GM18861 (cell line): ENCODE measurements around the gene HES2.
"Not testable (repeated sequence)": the region's sequence is repeated elsewhere in the genome, so short reads cannot be mapped to it uniquely, and the experiment has no call there.

Experiments used
- ATAC-seq: cut with Tn5 transposase; IDR thresholded peaks from one replicate; pipeline ENCODE4 v1.9.1; 2021; ENCODE audit not compliant: unreplicated experiment

Gene HES2

DNA sequence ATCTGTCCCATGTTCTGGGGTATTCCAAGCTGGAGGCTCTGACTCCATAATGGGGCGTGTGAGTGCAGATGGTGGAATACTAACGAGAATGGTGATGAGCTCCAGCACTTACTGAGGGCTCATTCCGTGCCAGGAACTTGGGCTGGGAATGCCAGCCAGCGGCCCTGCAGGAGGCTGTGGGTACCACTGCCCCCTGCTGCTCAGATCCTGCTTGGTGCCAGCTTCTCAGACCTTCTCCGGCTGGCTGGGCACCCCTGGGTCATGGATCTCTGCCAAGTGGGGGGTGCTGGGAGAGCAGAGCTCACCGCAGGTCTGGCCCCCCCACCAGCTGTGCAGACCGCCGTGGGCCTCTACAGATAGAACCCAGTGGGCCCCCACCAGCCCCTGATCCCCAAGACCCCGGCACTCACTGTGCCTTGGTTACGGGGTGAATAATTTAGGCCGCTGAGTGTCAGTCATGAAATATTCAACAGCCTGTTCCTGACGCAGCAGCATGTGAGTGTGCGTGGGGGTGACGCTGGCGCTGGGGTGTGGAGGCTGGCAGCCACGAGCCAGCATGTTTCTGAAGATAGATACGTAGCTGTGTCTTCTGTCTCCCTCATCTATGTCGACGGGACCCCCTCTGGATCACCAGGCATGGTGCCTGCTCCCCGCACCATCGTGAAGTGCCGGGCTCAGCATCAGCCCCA, 17.4 kb upstream of the HES2 start:
- ATAC-seq, result not testable (repeated sequence)

DNA sequence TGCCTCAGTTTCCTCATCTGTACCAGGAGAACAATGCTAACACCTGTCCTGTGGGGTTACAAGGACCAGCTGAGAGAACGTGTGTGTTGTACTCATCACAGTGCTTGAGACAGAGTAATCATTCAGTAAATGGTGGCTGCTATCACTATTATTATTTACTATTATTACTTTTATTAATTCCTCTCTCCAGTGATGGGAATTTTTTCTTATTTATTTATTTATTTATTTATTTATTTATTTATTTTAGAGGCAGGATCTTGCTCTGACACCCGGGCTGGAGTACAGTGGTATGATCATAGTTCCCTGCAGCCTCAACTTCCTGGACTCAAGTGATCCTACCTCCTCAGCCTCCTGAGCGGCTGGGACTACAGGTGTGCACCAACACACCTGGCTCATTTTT, 16.6 kb upstream of the HES2 start:
- ATAC-seq, result not testable (repeated sequence)

DNA sequence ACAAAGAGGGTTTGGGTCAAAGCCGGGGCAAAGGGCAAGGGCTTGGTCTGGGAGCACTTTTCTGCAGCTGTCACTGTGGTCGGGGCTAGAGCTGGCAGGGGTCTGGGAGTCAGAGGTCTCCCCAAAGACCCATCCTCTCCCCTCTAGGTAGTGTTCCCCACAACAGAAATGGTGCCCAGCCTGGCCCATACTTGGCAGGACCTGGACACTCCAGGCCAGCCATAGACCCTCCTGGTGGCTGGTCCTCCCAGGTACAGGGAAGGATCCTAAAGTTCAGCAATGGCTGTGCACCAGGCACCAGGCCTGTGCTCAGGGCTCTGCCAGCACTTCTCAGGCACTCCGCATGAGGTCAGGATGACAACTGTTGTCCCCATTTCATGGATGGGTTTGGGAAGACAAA, 15.8 kb upstream of the HES2 start:
- no peak for ATAC-seq

DNA sequence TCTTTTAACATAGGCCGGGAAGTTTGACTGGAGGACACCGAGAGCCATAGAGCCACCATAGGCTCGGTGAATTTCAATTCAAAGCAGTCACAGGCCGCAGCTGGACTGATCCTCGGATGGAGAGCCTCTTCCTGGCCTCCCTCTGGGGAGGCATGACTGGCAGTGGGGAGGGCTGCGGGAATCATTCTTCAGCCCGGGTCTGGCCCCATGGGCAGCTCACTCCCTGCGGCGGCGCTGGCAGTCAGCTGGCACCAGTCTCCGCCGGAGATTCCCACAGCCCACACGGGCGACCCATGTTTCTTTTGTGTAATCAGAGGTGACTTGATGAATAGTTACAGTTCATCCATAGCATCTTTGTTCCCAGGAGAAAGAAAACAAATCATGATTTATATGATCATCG, 15.4 kb upstream of the HES2 start:
- ATAC-seq, result no peak

DNA sequence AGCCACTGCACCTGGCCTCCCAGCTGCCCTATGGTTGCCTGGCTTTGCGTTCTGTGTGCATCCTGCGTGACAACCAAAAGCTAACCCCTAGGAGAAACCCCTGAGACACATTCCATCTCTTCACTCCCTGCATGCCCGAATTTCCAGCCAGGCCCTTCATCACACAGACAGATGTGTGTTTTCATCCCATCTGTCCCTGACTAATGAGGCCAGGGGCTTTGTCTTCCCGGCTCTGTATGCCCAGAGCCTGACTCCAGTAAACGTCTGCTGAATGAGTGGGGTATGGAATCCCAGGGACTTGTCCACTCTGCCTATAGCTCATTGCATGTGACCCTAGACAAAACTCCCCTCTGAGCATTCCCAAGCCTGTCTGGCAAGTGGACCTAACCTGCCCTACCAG, 14.5 kb upstream of the HES2 start:
- no peak for ATAC-seq

DNA sequence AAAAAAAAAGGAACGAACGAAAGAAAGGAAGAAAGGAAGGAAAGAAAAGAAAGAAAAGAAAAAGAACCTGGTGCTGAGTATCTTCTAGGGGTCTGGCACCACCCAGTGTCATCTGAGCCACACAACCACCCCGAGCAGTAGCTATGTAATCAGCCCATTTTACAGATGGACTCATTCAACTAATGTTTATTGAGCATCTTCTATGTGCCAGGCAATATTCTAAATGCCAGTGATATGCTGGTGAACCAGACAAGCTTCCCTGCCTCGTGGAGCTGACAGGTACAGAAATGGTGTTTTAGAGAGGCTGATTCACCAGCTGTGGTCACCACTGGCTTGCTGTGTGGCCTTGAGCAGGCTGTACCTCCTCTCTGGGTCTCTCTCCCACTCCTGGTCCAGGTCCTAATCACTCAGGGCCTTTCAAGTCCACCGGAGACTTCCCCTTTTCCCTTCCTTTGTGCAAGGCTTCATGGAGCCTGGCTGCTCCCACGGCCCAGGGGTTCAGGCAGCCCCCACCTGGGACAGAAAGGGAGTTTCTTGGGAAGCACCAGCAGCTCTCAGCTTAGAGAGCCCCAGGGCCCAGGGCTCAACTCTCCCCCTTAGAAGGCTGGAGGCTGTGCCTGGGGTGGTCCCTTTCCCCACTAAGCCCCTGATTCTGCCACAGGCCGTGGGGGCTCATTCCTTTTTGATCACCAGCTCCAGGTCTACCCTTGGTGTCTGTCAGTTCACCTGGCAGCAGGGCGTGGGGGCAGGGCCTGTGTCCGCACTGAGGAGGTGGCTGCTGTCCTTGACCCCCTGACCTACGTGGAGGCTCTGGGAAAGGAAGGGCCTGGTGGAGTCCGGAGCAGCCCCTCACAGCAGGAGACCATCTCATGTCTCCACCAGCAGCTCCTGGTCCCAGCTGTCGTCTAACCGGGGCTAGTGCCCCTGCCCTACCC, 12.2 kb upstream of the HES2 start:
- not testable (repeated sequence) for ATAC-seq

DNA sequence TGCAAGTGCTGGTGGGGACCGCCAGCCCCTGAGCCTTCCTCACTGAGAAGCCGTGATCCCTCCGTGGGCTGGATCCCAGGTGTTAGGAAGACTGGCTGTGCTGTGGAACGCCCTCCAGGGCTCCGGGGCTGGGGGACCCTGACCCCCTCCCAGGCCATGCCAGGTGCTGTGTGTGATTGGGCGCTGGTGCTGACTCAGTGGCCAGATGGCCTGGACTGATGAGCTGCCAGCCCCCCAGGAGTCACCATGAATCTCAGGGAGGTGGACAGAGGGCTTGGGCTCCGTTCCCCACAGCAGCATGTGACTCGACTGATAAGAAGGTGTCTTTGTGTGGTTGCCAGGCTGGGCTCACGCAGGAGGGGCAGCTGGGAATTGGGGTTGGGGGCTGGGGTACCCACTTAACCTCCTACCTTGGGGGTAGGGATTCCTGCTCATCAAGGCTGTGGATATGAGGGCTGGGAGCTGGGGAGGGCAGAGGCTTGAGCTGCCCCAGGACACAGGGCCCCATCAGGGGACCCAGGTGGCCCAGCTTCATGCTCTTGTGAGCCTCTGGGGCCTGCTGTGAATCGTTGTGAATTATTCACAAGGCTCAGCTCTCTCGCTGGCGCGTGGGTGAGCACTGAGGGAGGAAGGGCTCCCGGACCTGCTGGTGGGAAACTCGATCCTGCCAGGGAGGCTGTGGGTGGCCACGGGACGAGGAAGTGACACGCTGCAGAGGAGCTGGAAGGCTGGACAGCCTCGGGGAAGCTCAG, 10.1 kb upstream of the HES2 start:
- not testable (repeated sequence) for ATAC-seq

DNA sequence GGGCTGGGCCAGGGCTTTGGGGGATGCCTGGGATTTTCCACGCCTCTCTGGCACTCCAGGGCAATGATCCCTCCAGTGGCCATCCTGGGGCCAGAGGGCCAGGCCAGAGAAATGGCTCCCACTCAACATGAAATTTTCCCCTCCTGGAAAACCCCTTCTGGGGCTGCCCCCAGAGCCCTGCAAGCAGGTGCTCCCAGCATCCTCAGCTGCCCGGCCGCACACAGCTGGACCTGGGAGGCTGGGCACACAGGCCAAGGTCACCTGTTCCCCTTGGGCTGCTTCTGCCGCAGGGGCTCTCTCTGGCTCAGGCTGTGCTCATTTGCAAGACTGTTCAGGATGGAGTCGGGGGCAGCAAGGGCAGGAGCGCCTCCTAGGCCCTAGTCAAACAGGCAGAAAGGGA, 8.7 kb upstream of the HES2 start:
- not testable (repeated sequence) for ATAC-seq

DNA sequence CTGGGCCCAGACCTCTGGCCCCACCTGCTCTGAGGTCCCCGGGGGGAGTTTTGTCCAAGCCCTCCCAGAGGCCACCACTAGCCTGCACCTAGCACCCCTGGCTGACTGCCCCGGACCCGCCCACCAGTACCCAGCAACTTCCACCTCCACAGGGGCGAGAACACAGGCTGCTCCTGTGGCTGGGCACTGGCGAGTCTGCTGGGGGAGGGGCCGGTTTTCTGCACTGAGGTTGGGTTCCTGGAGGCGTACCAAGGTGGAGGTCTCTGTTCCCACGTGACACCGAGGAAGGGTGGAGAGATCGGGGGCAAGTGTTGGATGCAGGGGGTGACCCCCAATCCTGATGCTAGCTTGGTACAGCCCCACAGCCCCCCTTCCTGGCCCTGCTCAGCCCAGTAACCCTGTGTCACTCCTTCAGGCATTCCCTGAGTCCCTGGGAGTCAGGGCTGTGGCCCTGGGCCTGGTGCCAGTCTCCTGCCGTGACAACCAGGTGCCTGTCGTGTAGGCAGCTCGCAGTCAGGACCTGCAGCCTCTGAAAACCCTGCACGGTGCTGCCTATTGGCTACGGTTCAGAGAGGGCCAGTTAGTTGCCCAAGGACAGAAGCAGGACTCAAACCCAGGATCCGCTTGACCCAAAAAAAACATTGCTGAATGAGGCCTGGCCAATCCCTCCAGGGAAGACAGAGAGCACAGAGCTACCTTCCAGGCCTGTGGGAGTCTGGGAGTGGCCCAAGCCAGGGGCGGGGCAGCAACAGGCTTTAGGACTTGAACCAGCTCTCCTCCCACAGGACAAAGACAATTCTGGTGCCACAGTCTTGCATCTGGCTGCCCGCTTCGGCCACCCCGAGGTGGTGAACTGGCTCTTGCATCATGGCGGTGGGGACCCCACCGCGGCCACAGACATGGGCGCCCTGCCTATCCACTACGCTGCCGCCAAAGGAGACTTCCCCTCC, 8.0 kb upstream of the HES2 start:
- no peak for ATAC-seq

DNA sequence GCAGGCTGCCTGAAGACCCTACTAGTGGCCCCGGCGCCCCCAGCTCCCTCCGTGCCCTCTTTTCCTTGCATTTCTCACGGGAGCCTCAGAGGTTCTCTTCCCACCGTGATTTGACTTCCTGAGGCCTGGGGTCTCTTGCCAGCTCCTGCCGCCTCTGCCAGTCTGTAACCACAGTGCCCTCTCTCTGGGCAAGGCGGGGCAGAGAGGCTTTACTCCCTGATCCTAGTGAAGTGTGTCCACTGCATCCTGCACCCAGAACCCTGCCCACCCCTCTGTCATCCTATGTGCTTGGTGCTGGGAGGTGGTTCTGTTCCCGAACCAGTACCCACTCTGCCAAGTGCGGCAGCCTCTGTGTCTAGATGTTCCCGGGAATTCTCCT, 7.2 kb upstream of the HES2 start:
- ATAC-seq, result no peak

DNA sequence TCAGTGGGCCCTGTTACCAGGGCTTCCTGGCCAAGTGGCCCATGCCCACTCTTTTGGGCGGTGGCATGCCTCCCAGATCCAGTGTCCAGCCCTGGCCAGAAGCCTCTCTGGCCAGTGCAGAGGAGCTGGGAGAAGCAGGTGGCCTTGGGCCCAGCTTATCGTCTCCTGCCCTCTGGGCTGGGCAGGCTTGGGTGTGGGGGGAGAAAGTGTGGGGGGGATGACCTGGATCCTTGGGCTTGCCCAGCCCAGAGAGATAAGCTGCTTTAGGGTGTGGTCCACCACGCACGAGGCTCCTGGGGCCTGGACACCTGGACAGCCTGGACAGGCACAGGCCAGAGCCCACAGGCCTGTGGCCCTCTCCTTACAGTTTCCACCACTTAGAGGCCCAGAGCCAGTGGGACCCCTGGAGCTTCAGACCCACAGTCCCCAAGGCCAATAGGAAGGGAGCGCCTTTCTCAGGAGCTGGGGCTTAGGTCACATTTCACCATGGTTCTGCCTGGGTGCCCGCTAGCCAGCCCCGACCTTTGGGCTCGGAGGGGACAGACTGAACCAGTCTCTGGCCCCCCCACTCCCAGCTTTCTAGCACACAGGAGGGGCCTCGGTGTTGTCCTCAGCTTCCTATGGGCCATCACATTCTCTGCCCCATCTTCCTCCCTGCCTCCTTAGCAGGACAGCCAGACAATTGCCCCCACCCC, 6.7 kb upstream of the HES2 start:
- ATAC-seq, result no peak

DNA sequence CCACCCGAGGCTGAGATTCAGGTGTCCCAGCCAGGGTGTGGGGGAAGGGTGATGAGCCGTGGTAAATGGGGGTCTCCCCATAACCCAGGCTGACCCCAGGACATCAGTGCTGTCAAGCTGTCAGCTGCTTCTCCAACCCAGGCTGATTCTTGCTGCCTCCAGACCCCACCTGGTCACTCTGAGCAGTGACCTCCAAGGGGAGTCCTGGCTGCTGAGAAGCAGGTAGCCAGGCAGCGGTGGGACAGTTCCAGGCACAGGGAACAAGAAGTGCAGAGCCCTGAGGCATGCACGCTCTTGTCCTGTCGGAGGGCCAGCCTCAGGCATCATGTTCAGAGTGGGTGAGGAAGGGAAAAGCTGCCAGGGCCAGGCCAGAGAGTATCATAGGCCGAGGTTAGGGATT, 5.9 kb upstream of the HES2 start:
- ATAC-seq, result no peak

DNA sequence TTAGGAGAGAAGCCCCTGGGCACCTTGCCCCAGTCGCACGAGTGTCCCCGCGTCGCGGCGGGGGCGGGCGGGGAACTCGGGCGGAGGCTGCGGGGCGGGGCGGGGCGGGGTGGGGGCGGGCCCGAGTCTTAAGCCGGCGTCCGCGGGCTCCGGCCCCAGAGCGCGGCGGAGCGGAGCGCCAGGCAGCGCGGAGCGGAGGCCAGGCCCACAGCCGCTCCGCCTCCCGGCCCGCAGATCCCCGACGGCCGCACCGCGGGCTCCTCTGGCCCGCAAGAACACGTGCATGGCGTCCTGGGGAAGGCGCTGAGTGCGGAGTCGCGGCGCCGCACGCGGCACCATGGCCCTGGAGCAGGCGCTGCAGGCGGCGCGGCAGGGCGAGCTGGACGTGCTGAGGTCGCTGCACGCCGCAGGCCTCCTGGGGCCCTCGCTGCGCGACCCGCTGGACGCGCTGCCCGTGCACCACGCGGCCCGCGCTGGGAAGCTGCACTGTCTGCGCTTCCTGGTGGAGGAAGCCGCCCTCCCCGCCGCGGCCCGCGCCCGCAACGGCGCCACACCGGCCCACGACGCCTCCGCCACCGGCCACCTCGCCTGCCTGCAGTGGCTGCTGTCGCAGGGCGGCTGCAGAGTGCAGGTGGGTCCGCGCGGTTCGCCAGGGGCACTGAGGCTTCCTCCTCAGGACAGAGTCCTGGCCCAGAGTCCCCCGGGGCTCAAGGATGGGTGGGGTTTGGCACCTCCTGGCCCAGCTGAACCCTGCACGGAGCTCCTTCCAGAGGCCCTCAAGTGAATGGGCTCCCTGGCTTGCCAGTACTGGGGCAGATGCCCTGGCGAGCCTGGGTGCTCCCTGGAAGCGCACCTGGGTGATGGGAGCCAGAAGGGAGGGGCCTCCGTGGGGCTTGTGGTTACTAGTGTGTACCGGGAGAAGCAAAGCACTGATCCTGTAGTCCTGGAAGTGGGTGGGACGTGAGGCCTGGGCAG, 5.2 kb upstream of the HES2 start, which contains the start of gene ESPN:
Gene ESPN, plus strand, starts transcription at position 158 of the 975 bp plus-strand sequence. Its CDS starts 180 bp downstream, at position 338.
- ATAC-seq, result no peak

DNA sequence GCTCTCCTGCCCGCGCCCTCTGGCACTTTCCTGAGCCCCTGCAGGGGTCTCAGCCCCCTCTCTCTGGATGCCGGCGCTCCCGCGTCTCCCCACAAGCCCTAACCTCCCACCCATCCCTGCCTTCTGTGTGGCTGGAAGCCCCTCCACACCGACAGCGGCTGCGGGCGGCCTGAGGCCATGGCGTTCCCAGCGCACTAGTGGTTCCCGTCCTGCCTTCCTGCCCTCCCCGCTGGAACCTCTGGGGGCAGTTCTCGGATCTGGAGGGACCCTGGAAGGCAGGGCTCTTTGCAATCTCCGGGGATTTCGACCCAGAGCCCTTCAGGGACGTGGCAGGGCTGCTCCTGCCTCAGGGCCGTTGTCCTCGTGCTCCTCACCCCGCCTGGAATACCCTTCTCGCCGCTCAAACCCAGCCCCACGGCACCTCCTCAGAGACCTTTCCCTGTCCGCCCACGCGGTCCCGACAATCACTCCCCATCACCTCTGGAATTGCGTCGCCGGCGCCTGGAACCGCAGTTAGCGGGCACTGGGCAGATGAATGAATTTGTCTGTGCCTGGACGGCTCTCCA, 4.4 kb upstream of the HES2 start:
- no peak for ATAC-seq

DNA sequence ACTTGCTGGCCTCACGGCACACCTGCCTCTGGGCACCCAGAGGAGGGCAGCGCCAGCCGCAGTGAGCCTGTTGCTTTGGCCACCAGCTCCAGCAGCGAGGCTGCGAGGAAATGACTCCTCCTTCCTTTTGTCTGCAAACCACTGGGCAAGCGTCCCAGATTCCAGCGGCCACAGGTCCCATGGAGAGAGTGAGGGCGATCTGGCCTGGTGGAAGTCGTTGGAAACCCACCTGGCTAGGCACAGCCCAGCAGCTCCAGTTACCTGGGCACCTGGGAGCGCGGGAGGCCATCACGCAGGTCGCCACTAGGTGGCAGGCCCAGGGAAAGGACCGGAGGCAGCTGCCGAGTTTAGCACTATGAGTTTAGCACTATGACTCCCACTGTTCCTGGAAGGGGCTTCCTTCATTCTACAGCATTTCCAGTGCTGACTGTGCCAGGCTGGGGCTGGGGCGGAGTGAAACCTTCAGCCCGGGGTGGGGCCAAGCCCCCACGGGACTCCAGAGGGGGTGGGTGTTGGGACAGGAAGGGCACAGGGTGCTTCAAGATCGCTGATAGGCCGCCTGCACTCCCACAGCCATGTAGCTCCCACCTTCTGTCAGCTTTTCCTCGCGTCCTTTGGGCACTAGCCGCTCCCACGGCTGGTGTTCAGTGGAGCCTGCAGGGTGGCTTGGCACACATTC, 3.7 kb upstream of the HES2 start:
- ATAC-seq, result no peak

DNA sequence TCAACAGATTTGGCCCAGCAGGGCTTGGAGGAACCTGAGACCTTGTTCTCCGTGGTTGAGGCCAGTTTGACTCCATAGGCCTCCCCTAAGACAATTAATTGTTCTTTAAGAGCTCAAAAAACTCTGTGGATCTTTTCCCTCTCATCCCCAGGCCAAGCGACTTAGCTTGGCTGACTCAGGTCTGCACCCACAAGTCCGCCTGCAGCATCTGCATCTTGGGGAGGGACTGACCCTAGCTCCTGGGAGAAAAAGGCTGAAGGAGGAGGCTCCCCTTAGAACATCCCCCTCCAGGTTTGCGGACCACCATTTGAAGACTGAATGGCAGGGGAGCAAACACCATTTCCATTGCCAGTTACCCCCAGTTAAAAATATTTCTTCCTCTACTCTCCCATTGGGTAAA, 1.5 kb upstream of the HES2 start:
- no peak for ATAC-seq

DNA sequence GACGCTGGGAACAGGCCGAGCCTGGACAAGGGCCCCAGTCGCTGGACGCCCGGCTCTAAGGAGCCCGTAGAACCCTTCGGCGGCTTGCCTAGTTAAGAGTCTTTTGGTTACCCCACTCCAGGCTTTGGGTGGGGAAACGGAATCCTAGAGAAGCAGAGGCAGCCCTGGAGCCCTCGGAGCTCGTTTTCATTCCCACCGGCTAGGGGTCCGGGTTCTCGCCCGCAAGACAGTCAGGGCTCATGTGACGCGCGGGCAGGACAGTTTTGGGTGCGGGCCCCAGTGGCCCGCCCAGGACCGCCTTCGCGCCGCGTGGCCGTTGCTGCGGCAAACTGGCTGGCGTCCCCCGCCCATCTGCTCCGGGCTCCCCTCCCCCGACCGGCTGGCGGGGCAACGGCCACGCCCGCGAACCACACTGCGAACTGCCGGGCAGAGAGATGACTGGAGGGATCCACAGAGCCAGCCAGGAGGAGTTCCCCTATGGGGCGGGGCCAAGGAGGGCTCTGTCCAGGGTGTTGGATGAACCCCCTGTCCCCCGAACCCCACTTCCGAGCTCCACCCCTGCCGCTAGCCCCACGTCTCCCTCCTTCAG, 829 bp upstream of the HES2 start:
- no peak for ATAC-seq
